HepG2 (cell line): ENCODE data around the gene KDM2B. TPM values are rescaled to one million over a fixed set of nuclear protein-coding genes. Genes with fewer than 3 reads are reported as not detected.

Experiments
- ATAC-seq: fragments of 200-7000 bp; cut with Tn5 transposase; 3 replicates; pipeline ENCODE4 v1.9.1; 2020; ENCODE audit warnings: mild to moderate bottlenecking, moderate library complexity
- BruUV-seq: library from RNA; stranded (reverse); fragments of 400-500 nt; replicated peaks from 2 replicates; lab custom pipeline; 2021; lab: Mats Ljungman, UMichigan
- CTCF ChIA-PET: fragments of 300-600 bp; formaldehyde crosslinking; extraction: SDS; loops from one replicate; lab custom pipeline; 2021; ENCODE audit warnings: low total read pairs, inconsistent platforms, low intra/inter-chr PET ratio; lab: Yijun Ruan, JAX
- POLR2A ChIA-PET: fragments of 350-600 bp; sonication (Branson Sonifier 250); formaldehyde crosslinking; loops from one replicate; lab custom pipeline; 2020; ENCODE audit warnings: antibody characterized with exemption, inconsistent platforms; lab: Yijun Ruan, JAX
- DNase-seq: peaks from one replicate; pipeline ENCODE4 v3.0.0-alpha.2; 2015; ENCODE audit warnings: low spot score
- FAIRE-seq: peaks from 3 replicates; lab custom pipeline; 2011; peaks lifted over from hg19 to GRCh38; lab: Jason Lieb, UNC
- H2AFZ ChIP-seq: one replicate; pipeline ENCODE4 v1.6.1; 2011; ENCODE audit warnings: low read length, inconsistent platforms
- H3K27ac ChIP-seq: fragments of 300-600 bp; 3 replicates; pipeline ENCODE4 v1.8.0; 2011; ENCODE audit warnings: mixed run types, mild to moderate bottlenecking, mixed read lengths, low read length, inconsistent platforms; ENCODE audit not compliant: insufficient read depth; ENCODE audit errors: extremely low read length
- H3K27me3 ChIP-seq, 2 experiments: fragments of 200-600 bp in 1 of 2; 2 replicates in 1 of 2; 3 replicates in 1 of 2; pipeline versions ENCODE4 v1.6.0 to v1.8.0; 2011; ENCODE audit warnings: low read length in 2 of 2, mild to moderate bottlenecking in 2 of 2, moderate library complexity in 2 of 2, inconsistent platforms in 1 of 2; ENCODE audit not compliant: insufficient read depth in 2 of 2, control insufficient read depth in 1 of 2
- H3K36me3 ChIP-seq, 2 experiments: fragments of 200-600 bp in 1 of 2; replicated peaks in 1 of 2; 2 replicates in 1 of 2; 3 replicates in 1 of 2; pipeline versions ENCODE4 v1.5.1 to v1.8.0; 2011; ENCODE audit warnings: low read length in 2 of 2, inconsistent platforms in 1 of 2; ENCODE audit not compliant: insufficient read depth in 2 of 2, control insufficient read depth in 1 of 2
- H3K4me1 ChIP-seq: 2 replicates; pipeline ENCODE4 v1.5.1; 2012; ENCODE audit warnings: low read length, inconsistent platforms; ENCODE audit not compliant: insufficient read depth
- H3K4me2 ChIP-seq: 2 replicates; pipeline ENCODE4 v1.6.0; 2011; ENCODE audit warnings: low read depth, low read length, inconsistent platforms
- H3K4me3 ChIP-seq, 3 experiments: fragments of 200-600 bp in 1 of 3; sonication (generic), shearing (Covaris generic) in 1 of 3; replicated peaks in 1 of 3; 2 replicates each; pipeline ENCODE4 v1.5.1; 2011 to 2016; ENCODE audit warnings: low read length in 3 of 3, inconsistent platforms in 2 of 3, low read depth in 2 of 3, mild to moderate bottlenecking in 2 of 3, control low read depth in 1 of 3, mixed read lengths in 1 of 3; ENCODE audit not compliant: insufficient read depth in 1 of 3
- H3K79me2 ChIP-seq: one replicate; pipeline ENCODE4 v1.6.1; 2011; ENCODE audit warnings: low read length, inconsistent platforms; ENCODE audit not compliant: insufficient read depth
- H3K9ac ChIP-seq: 2 replicates; pipeline ENCODE4 v1.6.0; 2011; ENCODE audit warnings: mild to moderate bottlenecking, low read depth, low read length, inconsistent platforms; ENCODE audit not compliant: insufficient read depth
- H3K9me3 ChIP-seq: 2 replicates; pipeline ENCODE4 v1.5.1; 2012; ENCODE audit warnings: mild to moderate bottlenecking, low read length
- H4K20me1 ChIP-seq: 2 replicates; pipeline ENCODE4 v1.6.0; 2011; ENCODE audit warnings: inconsistent platforms, mild to moderate bottlenecking, low read length, moderate library complexity; ENCODE audit not compliant: insufficient read depth
- AGO1 ChIP-seq: fragments of 200-400 bp; formaldehyde crosslinking; IDR thresholded peaks from 2 replicates; pipeline ENCODE4 v1.6.1; 2017; ENCODE audit warnings: mild to moderate bottlenecking, low read depth, low read length, moderate library complexity; ENCODE audit not compliant: poor library complexity, severe bottlenecking
- BRD4 ChIP-seq: sonication (generic); formaldehyde crosslinking; IDR thresholded peaks from 2 replicates; pipeline ENCODE4 v1.4.0; 2020; ENCODE audit warnings: missing genetic modification reagents
- SMAD9 ChIP-seq: sonication (generic); formaldehyde crosslinking; IDR thresholded peaks from 2 replicates; pipeline ENCODE4 v1.5.1; 2020; ENCODE audit warnings: mild to moderate bottlenecking, missing genetic modification reagents
- TBL1XR1 ChIP-seq: fragments of 150-350 bp; IDR thresholded peaks from 2 replicates; pipeline ENCODE4 v1.6.1; 2014; ENCODE audit warnings: borderline replicate concordance, low read length; ENCODE audit not compliant: partially characterized antibody
- ZIK1 ChIP-seq: sonication (generic); formaldehyde crosslinking; IDR thresholded peaks from 2 replicates; pipeline ENCODE4 v1.5.0; 2020; ENCODE audit warnings: mild to moderate bottlenecking, low read depth, missing genetic modification reagents, borderline replicate concordance
- ZNF460 ChIP-seq: sonication (generic); formaldehyde crosslinking; IDR thresholded peaks from 2 replicates; pipeline ENCODE4 v1.5.1; 2020; ENCODE audit warnings: missing genetic modification reagents, mild to moderate bottlenecking, borderline replicate concordance
- ZNF724P ChIP-seq: sonication (generic); formaldehyde crosslinking; IDR thresholded peaks from 2 replicates; pipeline ENCODE4 v1.8.0; 2022; ENCODE audit warnings: missing genetic modification reagents, borderline replicate concordance
- WGBS: methylation state at CpG from one replicate; pipeline ENCODE4 v1.1.6; 2017; ENCODE audit warnings: low lambda C conversion rate; 5-methylcytosine and 5-hydroxymethylcytosine counted together
- in situ Hi-C: cut with HindIII; loops from 2 replicates; pipeline ENCODE4 v1.10.0; 2017; ENCODE audit warnings: low pct_unique_long_range_greater_than_20kb; ENCODE audit not compliant: extremely low pct_ligation_motif_present
- intact Hi-C: fragments of 100-400 bp; cut with micrococcal nuclease; formaldehyde crosslinking; loops from one replicate; pipeline ENCODE4 v1.10.0; 2022; ENCODE audit not compliant: unreplicated experiment
- polyA plus RNA-seq, 8 experiments: library from polyadenylated mRNA; depleted of rRNA in 3 of 8; stranded (reverse) in 7 of 8; unstranded in 1 of 8; fragments of >200 nt; fragmentation: Illumina TruSeq in 4 of 8; extraction: Trizol in 4 of 8; gene quantifications; 2 replicates each; pipeline versions ENCODE4 v1.2.1 to v1.2.3, GENCODE V29; 2011 to 2016; ENCODE audit warnings: low read depth in 4 of 8, missing spikeins in 1 of 8, mixed read lengths in 1 of 8; ENCODE audit not compliant: insufficient read depth in 1 of 8
- total RNA-seq, 5 experiments: library from RNA; depleted of rRNA; stranded (reverse); fragments of >200 nt; fragmentation: Illumina TruSeq; extraction: Trizol; gene quantifications; 2 replicates each; pipeline ENCODE4 v1.2.3, GENCODE V29; 2016; ENCODE audit warnings: low read depth in 1 of 5

KDM2B gene
- total and polyA plus RNA-seq, 2 of the 13 experiments (the other 11 are each of a cell fraction or from before 2014, with no cell fraction given): 17.5 to 26.1 TPM

- intact Hi-C loops: no loop called here
- in situ Hi-C loops: no loop called here
- no peaks in the 10 kb centered on the region for H3K9me3 ChIP-seq
- H3K4me2 ChIP-seq: no peak overlapping the region
- no peak overlapping the region for H3K27ac ChIP-seq
- over 99% methylated on average over 13 of the region's 13 CpGs for WGBS
- no peak overlapping the region for H3K9ac ChIP-seq
- POLR2A ChIA-PET: interaction anchor here (1.2 to 2.0 kb wide), 2 partner anchors 23 to 72 kb away, joined by 3 to 5 read pairs; no protein-coding TSS in a partner anchor
- H3K4me3 ChIP-seq: no peak overlapping the region
- no peaks in the 10 kb centered on the region for H3K79me2 ChIP-seq
- FAIRE-seq: no peak
- CTCF ChIA-PET: no interaction called here
- no peak overlapping the region for H2AFZ ChIP-seq
- no peak for TF ChIP-seq SMAD9 (CRISPR knock-in tag)
- no peak for TF ChIP-seq BRD4 (CRISPR knock-in tag)
- TF ChIP-seq TBL1XR1: no peak
- TF ChIP-seq ZNF724P (CRISPR knock-in tag): no peak
- TF ChIP-seq ZIK1 (CRISPR knock-in tag): no peak
- TF ChIP-seq AGO1: no peak
- TF ChIP-seq ZNF460: no peak
- TF ChIP-seq, all 625 proteins: peak for 0
- peaks cover 24 to 79% of the 10 kb centered on the region in 2 experiments for H3K36me3 ChIP-seq
- H3K4me1 ChIP-seq: no peaks in the 10 kb centered on the region
- TSS peak; percentile 30 for BruUV-seq
- no peaks in the 10 kb centered on the region for H4K20me1 ChIP-seq
- no peak for DNase-seq
- no peaks in the 10 kb centered on the region for H3K27me3 ChIP-seq
- ATAC-seq: no peak
These were observed 156.9 kb downstream of the KDM2B start for GRCh38 chr12:121423682-121424623.
